T-helper 2 cell treated with Interferon-gamma antibody and Interleukin-4, amounts not matched to agents 5 μg/mL and 100 μg/mL, for 36 hours (primary cell): Measurements from ENCODE around the gene PTPRO.

ENCODE experiments used
- DNase-seq: peaks from one replicate; pipeline ENCODE4 v3.0.0; 2021; ENCODE audit warnings: low spot score
- H3K27ac Mint-ChIP-seq: one replicate; pipeline ENCODE4 v1.8.0; 2021; ENCODE audit warnings: mild to moderate bottlenecking, mixed read lengths
- H3K27me3 Mint-ChIP-seq: one replicate; pipeline ENCODE4 v1.8.0; 2021; ENCODE audit warnings: low read depth, mixed read lengths
- H3K36me3 Mint-ChIP-seq: one replicate; pipeline ENCODE4 v1.8.0; 2021; ENCODE audit warnings: low read depth, mixed read lengths
- H3K4me1 Mint-ChIP-seq: one replicate; pipeline ENCODE4 v1.8.0; 2021; ENCODE audit warnings: low read depth, mixed read lengths
- H3K4me3 Mint-ChIP-seq: one replicate; pipeline ENCODE4 v1.8.0; 2022; ENCODE audit warnings: mild to moderate bottlenecking, moderate library complexity, mixed read lengths
- H3K9me3 Mint-ChIP-seq: one replicate; pipeline ENCODE4 v1.8.0; 2021; ENCODE audit warnings: mixed read lengths

Gene PTPRO

GRCh38 chr12:15633201-15633600 lies 310.9 kb downstream of the PTPRO start:
- H3K4me3 Mint-ChIP-seq = no peak overlapping the region
- H3K27ac Mint-ChIP-seq = no peak overlapping the region
- no peaks in the 10 kb centered on the region for H3K9me3 Mint-ChIP-seq
- DNase-seq = no peak
- H3K36me3 Mint-ChIP-seq = no peaks in the 10 kb centered on the region
- H3K4me1 Mint-ChIP-seq = no peaks in the 10 kb centered on the region
- H3K27me3 Mint-ChIP-seq = peaks cover 5% of the 10 kb centered on the region

- DNase-seq = no peak
- H3K27me3 Mint-ChIP-seq = peaks cover 5% of the 10 kb centered on the region
- H3K9me3 Mint-ChIP-seq = no peaks in the 10 kb centered on the region
- H3K36me3 Mint-ChIP-seq = no peaks in the 10 kb centered on the region
- H3K27ac Mint-ChIP-seq = no peak overlapping the region
- H3K4me3 Mint-ChIP-seq = no peak overlapping the region
- no peaks in the 10 kb centered on the region for H3K4me1 Mint-ChIP-seq
These were observed 311.8 kb downstream of the PTPRO start for GRCh38 chr12:15634010-15634683.

GRCh38 chr12:15636060-15636890 lies 314.0 kb downstream of the PTPRO start:
- Mint-ChIP-seq H3K4me3 (no peak overlapping the region), H3K9me3 (no peaks in the 10 kb centered on the region), H3K27ac (no peak overlapping the region), H3K27me3 (peaks cover 5% of the 10 kb centered on the region), H3K4me1 (no peaks in the 10 kb centered on the region), H3K36me3 (no peaks in the 10 kb centered on the region)
- DNase-seq = no peak

- H3K27me3 Mint-ChIP-seq = peaks cover 3% of the 10 kb centered on the region
- H3K27ac Mint-ChIP-seq = no peak overlapping the region
- no peaks in the 10 kb centered on the region for H3K4me1 Mint-ChIP-seq
- H3K9me3 Mint-ChIP-seq = no peaks in the 10 kb centered on the region
- H3K36me3 Mint-ChIP-seq = no peaks in the 10 kb centered on the region
- no peak for DNase-seq
- no peak overlapping the region for H3K4me3 Mint-ChIP-seq
These were observed 315.9 kb downstream of the PTPRO start for GRCh38 chr12:15638231-15638630.

GRCh38 chr12:15644700-15645099 lies 322.4 kb downstream of the PTPRO start:
- Mint-ChIP-seq H3K36me3 (no peaks in the 10 kb centered on the region), H3K9me3 (no peaks in the 10 kb centered on the region), H3K4me3 (no peak overlapping the region), H3K27ac (no peak overlapping the region), H3K27me3 (no peaks in the 10 kb centered on the region), H3K4me1 (no peaks in the 10 kb centered on the region)
- no peak for DNase-seq

- no peak for DNase-seq
- Mint-ChIP-seq H3K27ac (no peak overlapping the region), H3K4me1 (no peaks in the 10 kb centered on the region), H3K27me3 (no peaks in the 10 kb centered on the region), H3K9me3 (no peaks in the 10 kb centered on the region), H3K36me3 (no peaks in the 10 kb centered on the region), H3K4me3 (no peak overlapping the region)
These were observed 324.3 kb downstream of the PTPRO start for GRCh38 chr12:15646581-15646980.
